Stimulated activated CD8-positive, alpha-beta memory T cell treated with anti-CD3 and anti-CD28 coated beads, Interleukin-15, amount 100 ng/mL, for 1 hour (primary cell): Measurements from ENCODE around the gene DNAJC5G.
A peak's percentile ranks its signal among the peaks of the same experiment; 100 is the strongest.
"Not testable (repeated sequence)": the region's sequence is repeated elsewhere in the genome, so short reads cannot be mapped to it uniquely, and the experiment has no call there.

Source experiments
- DNase-seq: peaks from one replicate; pipeline ENCODE4 v3.0.0-alpha.2; 2020; ENCODE audit warnings: low read depth

DNAJC5G gene

DNA sequence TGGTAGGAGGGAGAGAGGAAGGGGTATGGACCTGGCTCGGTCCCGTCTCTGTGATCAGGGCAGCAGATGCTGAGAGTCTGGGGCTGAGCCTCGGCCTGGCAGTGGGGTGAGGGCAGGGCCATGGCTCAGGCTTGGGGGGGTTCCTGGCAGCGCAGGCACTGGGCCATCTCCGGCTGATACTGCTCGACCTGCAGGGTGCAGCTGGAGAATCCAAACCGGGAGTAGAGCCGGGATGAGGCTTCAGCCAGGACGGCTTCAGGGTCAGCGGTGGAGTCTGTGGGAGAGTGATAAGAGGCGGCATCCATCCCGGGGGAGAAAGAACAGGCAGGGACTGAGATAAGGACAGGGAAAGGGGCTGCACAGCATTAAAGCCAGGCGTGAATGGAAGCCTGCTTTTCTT lies 20.0 kb upstream of the DNAJC5G start:
- no peak for DNase-seq

DNA sequence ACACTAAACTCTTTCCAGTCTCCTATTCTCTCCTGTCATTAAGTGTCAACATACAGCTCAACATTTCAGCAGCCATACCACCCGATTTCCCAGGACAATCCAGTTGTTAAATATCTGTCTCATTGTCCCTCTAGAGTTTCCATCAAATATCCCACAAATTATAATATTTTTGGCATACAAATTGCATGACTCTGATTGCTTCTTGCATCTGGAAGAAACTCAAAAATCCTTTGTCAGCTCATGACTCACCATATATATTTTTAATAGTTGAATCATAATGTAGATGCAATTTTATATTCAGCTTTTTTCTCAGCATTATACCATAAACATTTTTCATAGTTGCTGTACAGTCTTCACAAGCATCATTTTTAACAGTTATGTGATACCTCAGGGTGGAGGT lies 19.6 kb upstream of the DNAJC5G start:
- DNase-seq: no peak

DNA sequence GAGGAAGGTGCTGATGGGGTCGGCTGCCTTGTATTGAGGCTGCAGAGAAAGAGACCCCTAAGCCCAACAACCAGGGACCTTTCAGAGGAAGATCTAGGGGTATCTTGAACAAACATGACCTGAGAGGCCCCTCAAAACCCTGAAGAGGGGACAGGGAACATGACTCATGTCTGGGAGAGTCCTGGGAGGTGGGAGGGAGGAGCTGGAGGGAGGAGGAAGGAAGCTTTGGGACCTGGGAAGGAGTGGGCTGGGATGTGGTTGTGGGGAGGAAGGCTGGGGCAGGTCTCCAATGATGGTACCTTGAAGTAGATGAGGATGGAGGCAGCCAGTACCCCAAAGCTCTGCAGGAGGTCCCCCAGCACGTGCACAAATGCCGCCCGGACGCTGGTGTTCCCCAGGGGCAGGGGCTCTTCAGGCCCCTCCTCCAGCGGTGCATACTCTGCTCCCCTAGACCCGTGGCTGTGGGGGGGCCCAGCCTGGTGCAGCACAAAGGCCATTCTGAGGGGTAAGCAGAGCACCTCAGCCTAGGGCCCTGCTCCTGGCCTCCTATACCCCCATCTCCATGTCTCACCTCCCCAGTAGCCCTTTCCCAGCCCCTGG lies 18.3 kb upstream of the DNAJC5G start:
- no peak for DNase-seq

DNA sequence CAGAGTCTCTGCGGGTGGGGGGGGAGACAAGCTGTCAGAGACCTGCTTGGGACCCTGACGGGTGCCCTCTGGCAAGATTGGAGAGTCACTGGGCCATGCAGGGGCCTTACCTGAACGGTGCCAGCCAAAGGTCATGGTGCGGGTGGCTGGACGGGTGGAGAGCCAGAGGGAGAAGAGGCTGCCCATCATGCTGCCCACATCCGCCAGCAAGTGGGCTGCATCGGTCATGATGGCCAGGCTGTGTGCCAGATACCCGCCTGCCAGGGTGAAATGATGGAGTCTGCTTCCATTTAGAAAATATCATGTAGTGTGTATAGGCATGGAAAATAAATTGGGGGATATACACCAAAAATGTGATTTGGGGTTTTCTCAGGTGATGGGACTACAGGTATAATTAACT lies 17.2 kb upstream of the DNAJC5G start:
- DNase-seq: no peak

DNA sequence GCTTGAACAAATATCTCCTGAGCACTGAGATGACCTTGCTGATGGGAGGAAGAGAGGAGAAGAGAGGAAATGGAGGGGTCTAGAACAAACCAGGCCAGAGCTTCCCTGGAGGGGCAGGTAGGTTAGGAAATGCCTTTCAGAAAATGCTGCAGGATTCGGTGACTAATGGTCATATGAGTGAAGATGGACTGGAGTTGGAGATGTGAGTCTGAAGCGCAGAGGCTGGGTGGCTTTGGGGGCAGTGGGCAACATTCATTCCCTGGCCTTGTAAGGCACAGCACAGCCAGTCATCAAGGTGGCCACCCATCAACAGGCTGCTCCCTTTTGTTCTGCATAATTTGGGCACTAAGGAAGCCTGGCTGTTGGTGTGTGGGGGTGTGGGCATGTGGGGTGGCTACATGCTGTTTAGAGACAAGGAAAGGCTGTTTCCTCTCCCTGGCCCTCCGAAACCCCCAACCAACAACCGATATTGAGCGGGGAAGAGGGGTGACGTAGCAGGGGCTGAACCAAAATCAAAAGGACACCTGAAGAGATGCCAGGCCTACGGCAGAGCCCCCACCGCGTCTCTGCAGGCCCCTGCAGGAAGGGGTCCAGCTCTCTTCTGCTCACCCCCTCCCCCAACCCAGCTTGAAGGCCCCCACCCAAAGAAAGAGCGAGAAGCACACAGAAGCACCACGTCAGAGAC lies 13.8 kb upstream of the DNAJC5G start:
- DNase-seq: no peak

DNA sequence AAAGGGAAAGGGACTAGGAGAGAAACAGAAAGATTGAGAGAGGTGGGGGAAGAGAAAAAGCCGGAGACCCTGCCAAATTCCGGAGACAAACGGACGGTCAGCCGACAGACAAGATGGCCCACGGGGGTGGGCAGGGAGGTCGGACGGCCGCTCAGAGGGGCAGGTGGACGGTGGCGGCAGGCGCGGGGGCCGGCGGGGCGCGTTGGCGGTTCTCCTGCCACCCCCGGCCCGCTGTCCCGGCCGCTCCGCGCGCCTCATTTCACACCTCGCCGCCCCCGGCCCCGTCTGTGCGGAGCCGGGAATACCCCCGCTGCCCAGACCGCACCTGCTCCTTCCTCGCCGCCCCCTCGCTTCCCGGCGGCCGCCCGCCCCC lies 13.3 kb upstream of the DNAJC5G start:
- no peak for DNase-seq

DNA sequence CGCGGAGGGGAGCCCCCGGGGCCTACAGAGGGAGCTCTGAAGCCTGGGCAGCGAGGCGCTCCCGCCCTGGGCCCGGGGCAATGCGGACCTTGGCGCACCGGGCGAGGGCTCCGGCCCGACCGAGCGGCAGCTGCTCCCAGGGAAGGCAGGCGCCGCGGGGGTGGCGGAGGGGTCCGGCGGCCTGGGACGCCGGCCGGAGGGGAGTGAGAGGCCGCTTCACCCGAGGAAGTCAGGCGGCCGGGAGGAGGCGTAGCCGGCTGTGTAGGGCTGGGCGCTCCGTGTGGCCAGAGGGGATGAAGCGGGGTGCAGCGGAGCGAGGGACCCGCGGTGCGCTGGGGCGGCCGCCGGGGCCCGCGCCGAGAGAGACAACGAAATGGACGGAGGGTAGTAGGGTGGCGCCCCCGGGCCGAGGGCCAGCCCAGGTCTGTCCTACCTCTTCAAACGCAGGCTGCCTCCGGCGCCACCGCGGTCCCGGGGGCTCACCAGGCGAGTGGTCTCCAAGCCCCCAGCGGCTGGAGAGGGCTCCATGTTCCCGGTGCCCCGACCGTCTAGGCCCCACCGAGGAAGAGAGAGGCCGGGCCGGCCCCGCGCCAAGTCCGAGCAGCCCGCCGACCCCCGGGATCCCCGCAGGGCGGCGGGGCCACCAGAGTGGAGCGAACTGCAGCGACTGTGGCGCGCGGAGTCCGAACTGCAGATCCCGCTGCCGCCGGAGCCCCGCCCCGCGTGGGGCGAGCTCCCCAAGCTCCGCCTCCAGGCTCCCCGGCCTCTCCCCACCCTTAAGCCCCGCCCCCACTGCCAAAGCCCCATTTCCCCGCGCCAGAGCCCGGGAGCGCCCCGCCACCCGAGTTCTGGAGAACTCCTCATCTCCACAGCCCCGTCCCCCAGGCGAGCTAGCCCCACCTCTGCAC lies 12.6 kb upstream of the DNAJC5G start, which contains the start of gene SLC30A3:
SLC30A3 (minus strand) TSS at position 669 of the 908 bp plus-strand sequence; CDS start at position 528, 141 bp downstream.
- peak; percentile 35 for DNase-seq

DNA sequence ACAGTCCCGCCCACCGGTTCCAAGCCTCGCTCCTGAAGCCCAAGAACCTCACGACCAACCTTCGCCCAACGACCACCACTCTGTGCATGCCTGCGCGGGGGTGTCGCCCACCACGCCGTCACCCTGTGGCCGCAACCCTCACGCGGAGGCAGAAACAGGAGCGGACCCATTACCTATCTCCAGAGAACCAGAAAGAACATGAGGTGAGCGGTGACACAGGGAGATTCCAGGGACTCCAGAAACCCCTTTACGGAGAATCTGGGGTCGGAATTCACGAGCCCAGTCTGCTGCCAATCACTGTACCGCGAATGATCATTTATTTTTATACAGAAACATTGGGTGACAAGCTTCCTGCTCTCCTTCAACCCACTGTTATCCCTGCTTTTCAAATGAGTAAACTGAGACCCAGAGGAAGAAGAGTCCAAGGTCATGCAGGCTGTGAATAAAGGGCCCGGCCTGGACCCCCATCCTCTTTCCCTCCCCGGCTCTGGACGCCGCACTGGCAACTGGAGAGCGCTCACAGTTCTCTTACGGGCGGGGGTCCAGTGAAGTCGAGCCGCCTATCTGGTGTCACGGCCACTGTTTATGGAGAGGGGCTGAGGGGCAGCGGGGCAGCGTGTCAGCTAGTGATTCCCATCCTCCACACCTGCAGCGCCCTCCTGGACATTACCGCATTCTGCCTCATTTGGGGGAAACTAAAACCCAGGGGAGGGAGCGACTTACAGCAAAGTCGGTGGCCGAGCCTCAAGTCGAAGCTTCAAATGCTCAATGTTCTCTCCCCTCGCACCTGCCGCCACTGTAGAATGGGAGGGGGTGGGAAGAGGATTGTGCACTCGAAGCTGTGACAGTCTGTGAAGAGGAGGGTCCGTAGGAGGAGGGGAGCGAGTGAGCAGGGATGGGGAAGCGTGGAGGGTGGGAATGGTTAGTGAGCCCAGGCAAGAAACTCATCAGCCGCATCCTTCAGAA lies 11.7 kb upstream of the DNAJC5G start:
- no peak for DNase-seq

DNA sequence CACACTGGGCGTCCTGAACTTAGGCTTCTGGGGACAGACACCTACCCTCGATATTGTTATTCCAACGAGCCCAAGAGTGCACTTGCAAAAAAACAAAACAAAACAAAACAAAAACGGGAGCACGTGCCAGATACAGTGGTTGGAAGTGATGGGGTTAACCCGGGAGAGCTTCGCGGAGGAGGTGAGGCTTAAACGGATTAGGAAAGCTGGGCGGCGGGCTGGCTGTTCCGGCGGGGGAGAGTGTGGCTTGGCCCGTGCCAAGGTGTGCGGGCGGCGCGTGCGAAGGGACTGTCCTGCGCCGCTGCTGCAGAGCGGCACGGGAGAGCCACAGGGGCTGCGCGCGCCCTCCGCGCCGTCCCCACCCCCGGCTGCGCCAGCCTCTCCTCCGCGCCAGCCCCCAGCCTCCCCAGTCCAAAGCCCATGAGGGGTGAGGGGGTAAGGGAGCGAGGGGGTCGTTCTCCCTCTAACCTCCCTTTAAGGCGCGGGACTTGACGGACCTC lies 10.9 kb upstream of the DNAJC5G start:
- no peak for DNase-seq

DNA sequence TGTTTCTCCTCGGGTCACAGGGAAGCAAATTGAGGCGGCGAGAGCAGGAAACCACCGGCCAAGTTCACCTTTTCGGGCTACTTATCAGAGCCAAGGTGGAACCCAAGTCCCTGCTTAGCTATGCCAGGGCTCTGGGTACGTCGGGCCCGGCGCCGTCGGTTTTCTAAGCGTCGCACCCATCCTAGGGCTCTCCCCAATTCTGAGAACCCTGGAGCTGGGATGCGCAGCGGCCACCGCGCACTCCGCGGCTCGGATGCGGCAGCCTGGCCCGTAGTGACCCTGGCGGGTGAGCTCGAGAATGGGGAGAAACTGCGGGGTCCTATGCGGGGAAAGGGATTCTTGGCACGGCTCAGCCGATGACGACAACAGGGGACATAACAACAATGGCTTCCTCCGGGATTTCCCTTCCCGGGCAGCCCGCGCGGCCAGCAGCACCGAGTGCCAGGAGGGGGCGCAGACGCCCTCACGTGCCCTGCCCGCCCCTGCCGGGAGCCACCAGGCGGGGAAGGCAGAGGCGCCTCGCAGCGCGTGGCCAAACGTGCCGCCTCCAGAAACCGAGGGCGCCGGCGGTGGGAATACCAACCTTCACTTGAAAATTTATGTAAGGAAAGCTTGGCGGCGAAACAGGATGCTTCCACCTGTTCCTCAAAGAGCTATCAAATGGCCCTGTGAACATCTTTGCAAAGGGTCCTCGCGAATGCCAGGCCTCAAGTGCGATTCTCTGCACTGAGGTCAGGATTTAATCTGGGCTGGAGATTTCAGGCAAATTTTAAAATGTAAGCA lies 10.3 kb upstream of the DNAJC5G start:
- DNase-seq: peak; percentile 26

DNA sequence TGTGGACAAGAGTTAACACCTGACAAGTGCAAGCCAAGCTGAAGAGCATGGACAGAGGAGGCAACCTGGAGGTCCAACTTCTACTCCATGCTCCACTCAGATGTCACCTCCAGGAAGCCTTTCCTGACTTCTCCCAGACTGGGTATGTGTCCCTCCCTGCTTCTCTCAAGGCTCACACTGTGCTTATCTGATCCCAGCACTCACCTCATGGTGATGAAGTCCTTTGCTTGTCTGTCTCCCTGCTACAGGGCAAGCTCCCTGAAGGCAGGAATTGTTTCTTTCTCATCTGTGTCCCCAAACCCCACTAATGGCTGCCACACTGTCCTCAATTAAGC lies 9.7 kb upstream of the DNAJC5G start:
- DNase-seq: no peak

DNA sequence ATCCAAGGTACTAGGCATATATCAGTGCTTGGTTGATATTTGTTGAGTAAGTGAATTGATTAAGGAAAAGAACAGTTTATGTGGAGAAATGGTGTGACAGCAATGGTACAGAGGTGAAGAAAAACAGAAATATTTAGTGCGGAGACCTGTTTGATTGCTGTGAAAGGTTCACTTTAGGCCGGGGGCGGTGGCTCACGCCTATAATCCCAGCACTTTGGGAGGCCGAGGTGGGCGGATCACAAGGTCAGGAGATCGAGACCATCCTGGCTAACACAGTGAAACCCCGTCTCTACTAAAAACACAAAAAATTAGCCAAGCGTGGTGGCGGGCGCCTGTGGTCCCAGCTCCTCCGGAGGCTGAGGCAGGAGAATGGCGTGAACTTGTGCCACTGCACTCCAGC lies 6.9 kb upstream of the DNAJC5G start:
- DNase-seq: not testable (repeated sequence)

DNA sequence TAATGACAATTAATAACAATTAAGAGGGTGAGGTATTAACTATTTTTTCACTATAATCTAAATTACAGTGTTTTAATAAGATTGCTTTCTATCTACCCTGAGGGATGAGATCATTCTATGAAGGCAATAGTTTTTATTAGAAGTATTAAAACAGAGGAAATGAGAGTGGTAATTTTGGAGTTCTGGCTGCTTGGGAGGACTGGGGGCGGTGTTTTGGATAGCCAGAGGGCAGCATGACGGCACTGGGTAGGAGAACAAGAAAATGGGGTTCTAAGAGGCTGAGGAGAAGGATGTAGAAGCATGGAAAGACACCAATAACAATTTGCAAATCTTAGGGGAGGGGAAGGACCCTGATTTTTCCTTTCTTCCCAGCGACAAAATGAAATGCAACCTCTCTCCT lies 5.1 kb upstream of the DNAJC5G start:
- no peak for DNase-seq

DNA sequence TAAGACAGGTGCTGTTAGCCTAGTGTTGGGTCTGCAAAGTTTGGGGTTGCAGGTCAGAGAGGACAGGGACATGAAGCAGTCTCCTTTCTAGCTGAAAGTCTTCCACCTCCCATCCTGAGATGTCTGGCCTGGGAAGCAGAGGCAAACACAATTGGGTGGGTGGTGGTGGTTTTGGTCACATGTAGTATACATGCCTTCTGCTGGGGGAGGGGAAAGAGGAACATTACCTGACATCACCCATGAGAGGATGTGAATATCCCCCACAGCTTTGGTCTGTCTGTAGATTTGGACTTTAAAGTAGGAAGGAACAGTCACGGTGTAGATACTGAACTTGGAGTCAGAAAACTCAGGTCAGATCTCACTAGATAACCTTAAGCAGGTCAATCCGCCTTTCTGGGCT lies 4.6 kb upstream of the DNAJC5G start:
- no peak for DNase-seq

DNA sequence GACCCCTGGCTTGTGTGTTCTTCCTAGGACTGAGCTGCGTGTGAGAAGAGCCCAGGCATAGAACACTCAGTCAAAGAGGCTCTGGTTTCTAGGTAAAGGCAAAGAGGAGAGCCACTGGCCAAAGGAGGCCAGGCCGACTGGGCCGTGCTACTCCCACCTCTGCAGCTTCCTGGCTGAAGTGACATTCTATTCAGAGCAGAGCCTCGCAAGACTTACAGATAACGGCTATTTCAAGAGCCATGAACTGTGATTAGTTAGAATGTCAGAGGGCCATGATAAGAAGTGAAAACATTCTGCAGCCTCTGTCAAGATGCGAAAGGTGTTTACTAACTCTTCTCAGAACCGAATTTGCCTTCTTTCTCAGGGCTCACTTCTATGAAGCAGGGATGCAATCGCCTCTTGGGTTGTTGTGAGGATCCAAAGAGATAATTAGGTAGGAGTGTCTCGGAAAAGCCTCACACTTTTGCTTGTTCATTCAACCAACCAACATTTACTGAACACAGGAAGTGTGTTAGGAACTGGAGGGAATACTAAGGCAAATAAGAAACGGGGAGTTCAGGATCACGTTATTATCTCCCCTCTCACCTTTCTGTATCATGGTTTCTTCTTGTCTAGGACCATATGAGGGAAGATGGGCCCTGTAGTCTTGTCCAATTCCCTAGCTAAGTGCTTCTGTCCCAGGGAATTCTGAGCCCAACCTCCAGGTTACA lies 3.4 kb upstream of the DNAJC5G start:
- DNase-seq: no peak

DNA sequence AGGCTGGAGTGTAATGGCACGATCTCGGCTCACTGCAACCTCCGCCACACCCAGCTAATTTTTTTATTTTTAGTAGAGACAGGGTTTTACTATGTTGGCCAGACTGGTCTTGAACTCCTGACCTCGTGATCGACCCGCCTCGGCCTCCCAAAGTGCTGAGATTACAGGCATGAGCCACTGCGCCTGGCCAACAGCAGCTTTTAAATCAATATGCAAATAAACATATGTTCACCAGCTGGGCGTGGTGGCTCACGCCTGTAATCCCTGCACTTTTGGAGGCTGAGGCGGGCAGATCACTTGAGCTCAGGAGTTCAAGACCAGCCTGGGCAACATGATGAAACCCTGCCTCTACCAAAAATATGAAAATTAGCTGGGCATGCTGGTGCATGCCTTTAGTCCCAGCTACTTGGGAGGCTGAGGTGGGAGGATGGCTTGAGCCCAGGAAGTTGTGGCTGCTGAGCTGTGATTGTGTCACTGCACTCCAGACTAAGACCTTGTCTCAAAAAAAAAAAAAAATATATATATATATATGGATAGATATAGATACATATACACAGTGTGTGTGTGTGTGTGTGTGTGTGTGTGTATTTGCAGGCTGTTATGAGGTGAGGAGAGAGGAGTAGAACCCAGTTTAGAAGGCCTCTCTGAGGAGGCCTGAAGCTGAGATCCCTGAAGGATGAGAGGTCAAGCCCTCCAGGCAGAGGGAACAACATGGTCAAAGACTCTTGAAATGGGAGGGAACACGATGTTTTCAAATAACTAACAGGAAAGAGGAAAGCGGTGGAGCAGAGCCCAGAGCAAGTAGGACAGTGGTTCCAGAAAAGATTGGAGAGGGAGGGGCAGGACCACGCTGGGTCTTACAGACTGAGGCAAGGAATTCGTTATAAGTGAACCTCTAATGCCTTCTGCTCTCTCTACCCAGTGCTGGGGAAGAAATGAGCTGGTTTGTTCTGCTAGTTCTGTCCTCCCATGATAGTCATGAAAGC lies 2.4 kb upstream of the DNAJC5G start:
- not testable (repeated sequence) for DNase-seq

DNA sequence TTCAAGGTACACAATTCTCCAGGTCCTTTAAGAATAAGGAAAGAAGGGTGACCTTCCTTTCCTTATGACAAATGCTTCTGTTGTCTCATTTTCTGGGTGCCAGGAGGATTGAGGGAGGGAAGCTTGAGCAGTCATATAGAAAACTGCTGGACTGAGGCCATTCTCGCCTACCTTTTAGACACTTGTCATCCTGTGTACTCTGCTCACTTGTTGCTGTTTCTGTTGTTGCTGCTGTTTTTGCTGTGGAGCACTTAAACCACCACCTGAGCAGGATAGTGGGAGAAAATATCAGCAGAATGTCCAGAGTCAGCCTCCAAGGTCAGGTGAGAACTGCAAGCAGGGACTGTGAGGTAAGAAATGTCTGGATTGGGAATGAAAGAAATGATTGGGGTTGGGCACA lies 2.8 kb downstream of the DNAJC5G start:
- DNase-seq: no peak

DNA sequence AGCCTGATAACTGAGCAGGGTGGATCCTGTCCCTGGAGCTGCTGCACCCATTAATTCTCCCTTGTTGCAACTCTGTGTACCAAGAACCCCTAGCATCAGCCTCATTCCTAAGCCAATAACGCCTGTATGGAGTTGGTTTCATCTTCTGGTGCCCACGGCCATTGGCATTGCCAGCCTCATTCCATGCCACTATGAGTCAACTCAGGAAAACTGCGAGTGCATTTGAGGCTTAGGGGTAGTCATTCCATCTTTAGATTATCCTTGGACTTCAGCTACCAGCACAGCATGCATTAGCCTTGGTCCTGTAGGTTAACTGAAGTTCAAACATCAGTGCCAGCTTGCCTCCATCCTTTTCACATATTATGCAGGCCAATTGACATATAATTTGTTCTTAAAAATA lies 5.6 kb downstream of the DNAJC5G start:
- no peak for DNase-seq

DNA sequence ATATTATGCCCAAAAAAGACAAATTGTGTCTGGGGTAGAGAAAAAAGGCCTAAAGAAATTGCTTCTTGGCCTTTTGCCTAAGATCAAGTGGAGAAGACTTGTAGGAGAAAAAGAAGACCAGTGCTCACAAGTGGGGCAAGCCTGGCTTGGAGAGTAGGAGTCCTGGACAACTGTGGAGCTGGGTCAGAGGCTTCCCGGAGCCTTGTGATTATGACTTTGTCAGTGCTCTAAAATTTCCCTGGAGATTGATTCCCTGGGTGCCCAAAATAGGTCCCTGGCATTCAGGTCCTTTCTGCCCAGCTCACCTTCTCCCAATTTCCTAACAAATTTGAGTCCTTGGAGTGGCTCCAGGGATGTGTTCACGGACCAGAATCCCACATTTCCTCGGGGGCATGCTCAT lies 6.2 kb downstream of the DNAJC5G start:
- DNase-seq: no peak
